HG02852 (cell line): ENCODE results near the gene RASEF.
"Not testable (repeated sequence)": the region's sequence is repeated elsewhere in the genome, so short reads cannot be mapped to it uniquely, and the experiment has no call there.

Source experiments
- ATAC-seq: cut with Tn5 transposase; IDR thresholded peaks from one replicate; pipeline ENCODE4 v1.9.1; 2021; ENCODE audit warnings: mild to moderate bottlenecking, moderate library complexity; ENCODE audit not compliant: unreplicated experiment

RASEF gene

GRCh38 chr9:82981552-82981951 lies 81.4 kb downstream of the RASEF start:
- no peak for ATAC-seq

- ATAC-seq: no peak
Measured at GRCh38 chr9:82975176-82975575, 87.8 kb downstream of the RASEF start.

- no peak for ATAC-seq
Measured at GRCh38 chr9:82972446-82972845, 90.5 kb downstream of the RASEF start.

- ATAC-seq: no peak
Measured at GRCh38 chr9:82970359-82970758, 92.6 kb downstream of the RASEF start.

- no peak for ATAC-seq
Measured at GRCh38 chr9:82969291-82969690, 93.7 kb downstream of the RASEF start.

- ATAC-seq: no peak
Measured at GRCh38 chr9:82968816-82969215, 94.1 kb downstream of the RASEF start.

GRCh38 chr9:82968388-82968787 lies 94.6 kb downstream of the RASEF start:
- ATAC-seq: no peak

- peak; percentile 99 for ATAC-seq
Measured at GRCh38 chr9:82961504-82962125, 101.3 kb downstream of the RASEF start.

- ATAC-seq: no peak
Measured at GRCh38 chr9:82957529-82958379, 105.2 kb downstream of the RASEF start.

GRCh38 chr9:82949203-82949602 lies 113.7 kb downstream of the RASEF start:
- ATAC-seq: no peak

- no peak for ATAC-seq
Measured at GRCh38 chr9:82940376-82940775, 122.6 kb downstream of the RASEF start.

GRCh38 chr9:82939451-82939850 lies 123.5 kb downstream of the RASEF start:
- ATAC-seq: peak; percentile 60

GRCh38 chr9:82938426-82939218 lies 124.3 kb downstream of the RASEF start:
- ATAC-seq: no peak

GRCh38 chr9:82936561-82936960 lies 126.4 kb downstream of the RASEF start:
- not testable (repeated sequence) for ATAC-seq

- ATAC-seq: no peak
Measured at GRCh38 chr9:82934949-82935348, 128.0 kb downstream of the RASEF start.

GRCh38 chr9:82934025-82934424 lies 128.9 kb downstream of the RASEF start:
- ATAC-seq: not testable (repeated sequence)

GRCh38 chr9:82930116-82930515 lies 132.8 kb downstream of the RASEF start:
- ATAC-seq: no peak
